Stimulated activated naive CD8-positive, alpha-beta T cell treated with anti-CD3 and anti-CD28 coated beads, Interleukin-15, Interleukin-2, amounts not matched to agents 100 U/mL and 50 U/mL, for 24 hours (primary cell): ENCODE results near the gene SULT1A2.
"Not testable (repeated sequence)": the region's sequence is repeated elsewhere in the genome, so short reads cannot be mapped to it uniquely, and the experiment has no call there.

Experiments
- ATAC-seq: fragments of 150-1000 bp; cut with Tn5 transposase; one replicate; pipeline ENCODE4 v1.10.0; 2021
- DNase-seq: peaks from one replicate; pipeline ENCODE4 v3.0.0; 2021

Gene SULT1A2

DNA sequence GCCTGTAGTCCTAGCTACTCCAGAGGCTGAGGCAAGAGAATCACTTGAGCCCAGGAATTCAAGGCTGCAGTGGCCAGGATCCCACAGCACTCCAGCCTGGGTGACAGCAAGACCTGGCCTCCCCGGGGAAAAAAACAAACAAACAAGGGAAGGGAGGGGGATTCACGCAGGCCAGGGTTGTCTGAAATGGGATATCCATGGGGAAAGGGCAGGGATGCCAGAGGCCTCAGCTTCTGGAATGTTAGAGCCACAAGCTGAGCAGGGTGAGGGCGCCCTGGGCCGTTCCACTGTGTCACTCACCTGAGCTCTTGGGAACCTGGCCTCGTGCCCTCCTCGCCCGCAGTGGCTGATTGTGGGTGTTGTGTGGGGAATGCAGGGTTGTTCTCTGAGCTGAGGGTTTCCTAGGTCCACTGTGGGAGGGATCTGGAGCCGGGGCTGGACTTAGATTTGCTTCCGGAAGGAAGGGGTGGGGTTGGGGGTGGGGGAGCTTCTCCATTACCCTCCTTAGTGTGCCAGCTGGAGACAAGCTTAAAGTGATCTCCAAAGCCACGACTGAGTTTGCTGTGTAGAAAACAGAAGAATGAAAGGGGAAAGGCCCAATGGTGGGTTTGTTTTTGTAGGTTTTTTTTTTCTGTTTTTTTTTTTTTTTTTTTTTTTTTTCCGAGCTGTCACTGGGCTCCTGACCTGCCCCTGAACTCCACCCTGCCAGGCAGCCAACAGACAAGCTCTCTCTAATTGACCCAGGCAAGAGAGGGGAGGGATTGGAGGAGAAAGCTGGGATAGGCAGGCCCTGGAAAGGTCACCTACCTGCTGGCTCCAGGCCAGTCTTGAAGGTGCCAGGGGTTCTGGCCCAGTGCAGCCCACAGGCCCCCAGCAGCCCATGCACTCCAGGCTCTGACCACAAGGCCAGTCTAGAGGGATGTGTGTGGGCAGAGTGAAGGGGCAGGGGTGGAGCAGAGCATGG, 13.1 kb upstream of the SULT1A2 start, which contains the start of gene SULT1A1:
Gene SULT1A1, minus strand, starts transcription at position 414 of the 964 bp plus-strand sequence. CDS start 1,189 bp downstream, outside the sequence.
- DNase-seq (no peak), ATAC-seq (no peak)

DNA sequence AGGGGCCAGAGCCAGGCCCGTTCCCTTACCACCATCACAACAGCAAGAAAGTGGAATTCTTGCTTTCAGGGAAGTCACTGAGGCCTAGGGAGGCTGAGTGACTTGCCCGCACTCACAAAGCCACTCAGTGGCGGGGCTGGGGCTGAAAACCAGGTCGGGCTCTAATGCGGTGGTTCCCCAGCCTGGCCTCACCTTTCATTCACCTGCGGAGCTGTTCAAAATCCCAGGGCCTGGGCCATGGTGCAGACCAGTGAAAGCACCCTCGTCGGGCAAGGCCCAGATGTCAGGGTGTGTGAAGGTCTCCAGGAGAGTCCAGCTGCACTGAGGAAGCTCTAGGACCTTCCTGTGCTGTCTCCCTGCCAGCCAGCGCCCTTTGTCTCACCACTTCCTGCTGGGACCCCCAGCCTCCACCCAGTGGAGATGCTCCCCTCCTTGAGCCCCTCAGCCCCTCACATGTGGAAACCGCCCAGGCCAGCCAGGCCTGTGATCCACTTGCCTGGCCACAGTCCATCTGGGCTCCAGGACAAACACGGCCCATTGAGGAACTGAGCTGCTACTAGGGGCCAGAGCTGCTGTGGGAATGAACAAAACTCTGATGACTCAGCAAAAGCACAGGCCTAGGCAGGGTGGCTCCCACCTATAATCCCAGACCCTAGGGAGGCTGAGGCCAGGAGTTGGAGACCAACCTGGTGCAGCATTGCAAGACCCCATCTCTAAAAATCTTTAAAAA, 12.2 kb upstream of the SULT1A2 start:
- not testable (repeated sequence) for DNase-seq, ATAC-seq

DNA sequence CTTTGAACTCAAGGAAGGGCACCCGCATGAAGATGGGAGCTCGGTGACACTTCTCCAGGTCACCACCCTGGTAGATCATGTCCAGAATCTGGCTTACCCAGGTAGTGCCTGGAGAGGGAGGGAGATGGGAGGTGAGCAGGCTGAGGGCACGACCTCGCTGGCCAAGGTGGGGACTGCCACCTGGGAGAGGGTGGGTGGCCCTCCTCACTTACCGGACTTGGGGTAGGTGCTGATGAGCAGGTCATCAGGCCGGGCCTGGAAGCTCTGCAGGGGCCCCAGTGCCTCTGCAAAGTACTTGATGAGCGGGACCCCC, 11.6 kb upstream of the SULT1A2 start:
- not testable (repeated sequence) for DNase-seq, ATAC-seq

DNA sequence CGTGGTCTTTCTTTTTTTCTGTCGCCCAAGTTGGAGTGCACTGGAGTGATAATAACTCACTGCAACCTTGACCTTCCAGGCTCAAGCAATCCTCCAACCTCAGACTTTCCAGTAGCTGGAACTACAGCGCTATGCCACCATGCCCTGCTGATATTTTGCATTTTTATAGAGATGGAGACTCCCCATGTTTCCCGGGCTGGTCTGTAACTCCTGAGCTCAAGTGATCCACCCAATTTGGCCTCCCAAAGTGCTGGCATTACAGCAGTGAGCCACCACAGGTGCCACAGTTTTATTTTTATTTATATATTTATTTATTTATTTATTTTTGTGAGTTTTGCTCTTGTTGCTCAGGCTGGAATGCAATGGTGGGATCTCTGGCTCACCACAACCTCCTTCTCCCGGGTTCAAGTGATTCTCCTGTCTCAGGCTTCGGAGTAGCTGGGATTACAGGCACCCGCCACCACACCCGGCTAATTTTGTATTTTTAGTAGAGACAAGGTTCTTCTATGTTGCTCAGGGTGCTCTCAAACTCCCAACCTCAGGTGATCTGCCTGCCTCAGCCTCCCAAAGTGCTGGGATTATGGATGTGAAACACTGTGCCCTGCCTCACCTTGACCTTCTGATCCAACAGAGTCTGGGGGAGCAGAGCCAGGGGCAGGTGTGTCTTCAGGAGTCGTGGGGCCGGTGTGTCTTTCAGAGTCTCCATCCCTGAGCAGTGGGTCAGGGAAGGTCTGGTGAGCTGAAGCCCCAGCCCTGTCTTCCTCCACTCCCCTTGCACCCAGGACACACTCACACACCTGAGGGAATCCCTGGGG, 11.0 kb upstream of the SULT1A2 start:
- not testable (repeated sequence) for ATAC-seq, DNase-seq

DNA sequence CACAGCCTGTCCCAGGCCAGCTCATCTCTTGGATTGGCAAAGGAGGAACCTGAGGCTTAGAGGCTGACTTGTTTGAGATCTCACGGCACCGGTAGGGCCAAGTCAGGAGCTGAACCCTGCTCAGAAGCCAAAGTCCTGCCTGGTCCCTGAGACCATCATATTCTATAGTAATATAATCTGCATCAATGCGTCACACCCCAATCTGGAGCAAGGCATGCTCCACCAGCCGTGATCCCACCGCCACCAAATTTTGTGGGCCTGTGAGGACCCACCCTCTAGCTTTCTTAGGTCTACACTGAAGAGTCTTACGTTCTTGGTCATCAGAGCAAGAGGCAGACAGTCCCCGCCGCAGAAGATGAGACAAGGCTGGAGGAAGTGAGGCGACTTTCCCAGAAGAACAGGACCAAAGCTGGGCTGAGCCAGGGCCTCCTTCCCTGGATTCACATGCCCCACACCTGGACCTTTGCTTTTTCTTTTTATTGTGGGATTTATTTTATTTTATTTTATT, 10.3 kb upstream of the SULT1A2 start:
- ATAC-seq (no peak), DNase-seq (no peak)

DNA sequence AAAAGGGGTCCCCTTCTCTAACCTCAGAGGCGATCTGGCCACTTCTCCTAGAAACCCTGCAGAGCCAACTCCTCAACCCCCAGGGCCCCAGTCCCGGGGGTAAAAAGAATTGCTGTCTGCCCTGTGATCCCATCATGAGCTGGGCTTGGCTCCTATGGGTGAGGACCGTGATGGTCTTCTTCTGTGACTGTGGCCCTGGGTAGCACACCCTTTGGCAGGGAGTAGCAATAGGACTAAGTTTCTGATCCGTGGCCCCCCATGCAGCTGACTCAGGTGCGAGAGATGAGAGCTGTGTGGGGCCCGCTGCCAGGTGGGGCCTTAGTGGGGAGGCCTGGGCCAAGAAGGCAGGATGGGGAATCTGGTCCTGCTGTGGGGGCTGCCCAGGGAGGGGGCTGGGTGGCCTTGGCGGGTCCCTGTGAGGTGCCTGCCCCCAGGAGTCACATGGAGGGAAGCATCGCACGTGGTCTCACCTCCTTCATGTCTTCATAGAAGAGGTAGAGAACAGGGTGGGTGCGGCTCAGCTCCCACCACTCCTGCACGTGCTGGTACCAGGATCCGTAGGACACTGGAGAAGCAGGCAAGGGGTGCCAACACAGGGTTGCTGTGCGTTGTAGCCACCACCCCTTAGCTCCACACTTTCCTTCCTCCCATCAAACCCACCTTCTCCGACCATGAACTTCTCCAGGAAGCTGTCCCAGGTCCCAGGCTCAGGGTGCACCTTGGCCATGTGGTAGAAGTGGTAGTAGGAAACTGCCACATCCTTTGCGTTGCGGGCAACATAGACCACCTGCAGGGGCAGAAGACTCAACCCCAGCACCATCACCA, 9.7 kb upstream of the SULT1A2 start:
- ATAC-seq (no peak), DNase-seq (no peak)

DNA sequence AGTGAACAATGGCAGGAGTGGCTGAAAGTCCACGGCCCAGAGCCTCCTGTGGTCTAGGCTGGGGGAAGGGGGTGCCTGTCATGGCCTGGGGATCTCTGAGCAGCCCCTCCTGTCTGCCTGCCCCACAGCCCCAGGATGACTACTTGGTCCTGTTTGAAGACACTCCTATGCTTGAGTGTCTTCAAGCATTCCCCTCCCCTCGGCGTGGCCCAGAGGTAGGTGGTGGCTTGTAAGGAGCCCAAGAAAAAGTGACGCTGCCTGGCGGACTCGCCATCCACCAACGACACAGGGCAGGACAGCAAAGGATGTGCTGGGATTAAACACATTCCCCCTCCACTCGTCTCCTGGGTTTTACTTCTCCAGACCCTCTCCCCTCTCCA, 7.3 kb upstream of the SULT1A2 start:
- ATAC-seq (no peak), DNase-seq (no peak)

DNA sequence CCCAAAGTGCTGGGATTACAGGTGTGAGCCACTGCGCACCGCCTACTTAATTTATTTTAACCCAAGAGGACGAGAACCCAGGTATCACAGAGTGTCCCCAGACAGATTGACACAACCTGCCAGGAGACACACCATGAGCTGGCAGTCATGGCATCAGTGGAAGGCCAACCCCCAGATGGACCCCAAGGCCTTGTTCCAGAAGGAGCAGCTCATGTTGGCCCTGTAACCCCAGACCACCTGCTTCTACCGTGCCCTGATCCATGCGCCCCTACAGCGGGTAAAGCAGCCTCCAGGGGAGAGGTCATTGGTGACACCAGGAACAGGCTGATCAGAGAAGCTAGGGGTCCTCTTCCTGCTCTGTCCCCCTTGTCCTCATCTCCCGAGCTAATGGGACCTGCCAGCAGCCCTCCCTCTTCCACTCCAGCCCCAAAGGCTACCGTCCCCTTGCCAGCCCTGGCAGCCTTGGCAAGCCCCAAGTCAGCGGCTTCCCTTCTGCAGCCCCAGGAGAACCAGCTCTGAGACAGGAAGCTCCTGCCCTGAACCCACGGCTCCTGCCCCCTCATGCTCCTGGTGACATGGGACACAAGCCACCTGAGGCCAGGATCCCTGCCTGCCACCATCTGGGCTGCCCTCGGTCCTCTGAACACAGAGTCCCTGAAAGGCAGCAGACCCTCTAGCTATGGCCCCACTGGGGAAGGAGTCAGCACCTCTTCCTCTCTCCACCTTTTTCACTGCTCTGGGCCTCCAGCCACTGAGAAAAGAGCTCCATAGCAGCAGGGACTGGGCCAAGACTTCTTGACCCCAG, 6.7 kb upstream of the SULT1A2 start:
- DNase-seq = no peak

DNA sequence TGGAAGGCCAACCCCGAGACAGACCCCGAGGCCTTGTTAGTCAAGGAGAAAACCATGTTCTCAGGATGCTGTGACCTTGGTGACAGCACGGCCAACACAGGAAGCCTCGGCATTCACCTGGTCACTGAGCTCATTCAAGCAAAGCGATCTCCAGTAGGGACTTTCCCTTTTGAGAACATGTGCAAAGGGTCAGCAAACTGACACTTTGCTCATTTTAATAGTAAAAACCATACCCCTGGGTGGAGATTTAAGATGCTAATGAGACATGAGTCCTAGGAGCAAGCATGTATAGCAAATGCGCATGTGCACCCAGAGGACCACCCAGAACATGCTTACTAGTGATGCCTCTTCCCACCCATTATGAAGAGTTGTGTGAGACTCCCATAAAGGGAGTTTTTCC, 5.7 kb upstream of the SULT1A2 start:
- ATAC-seq (no peak), DNase-seq (no peak)

More for the DNA sequence above, 6.7 kb upstream of the SULT1A2 start:
- no peak for ATAC-seq

DNA sequence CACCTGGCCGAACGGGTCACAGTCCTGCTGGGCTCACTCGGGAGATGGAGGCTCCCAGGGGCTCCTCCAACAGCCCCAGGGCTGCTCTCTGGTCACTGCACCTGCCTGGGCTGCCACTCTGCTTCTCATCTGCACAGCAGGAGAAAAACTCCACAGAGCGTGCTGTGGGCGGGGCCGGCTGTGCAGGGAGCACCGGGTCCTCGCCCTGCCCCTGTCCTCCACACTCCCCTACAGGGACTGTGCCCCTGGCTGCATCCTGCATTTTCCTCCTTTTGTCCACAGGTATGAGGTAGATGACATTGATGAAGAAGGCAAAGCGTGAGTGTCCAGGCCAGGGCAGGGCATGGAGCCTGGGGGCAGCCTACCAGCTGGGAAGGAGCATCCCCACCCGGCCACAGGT, 5.2 kb upstream of the SULT1A2 start:
- DNase-seq, ATAC-seq: not testable (repeated sequence)

DNA sequence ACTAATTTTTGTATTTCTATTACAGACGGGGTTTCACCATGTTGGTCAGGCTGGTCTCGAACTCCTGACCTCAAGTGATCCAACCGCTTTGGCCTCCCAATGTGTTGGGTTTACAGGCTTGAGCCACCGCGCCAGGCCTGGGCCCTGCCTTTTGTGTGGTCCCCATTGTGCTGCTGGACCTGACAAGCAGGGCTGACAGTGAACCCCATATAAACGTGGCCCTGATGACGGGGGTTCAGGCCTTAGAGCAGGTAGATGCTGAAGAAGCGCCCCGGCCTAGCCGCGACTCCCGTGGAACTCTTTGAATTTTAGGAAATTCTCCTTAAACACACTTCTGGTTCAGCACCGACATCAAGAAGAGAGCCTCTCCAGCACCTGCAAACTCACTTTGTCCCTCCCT, 4.7 kb upstream of the SULT1A2 start:
- not testable (repeated sequence) for DNase-seq, ATAC-seq

DNA sequence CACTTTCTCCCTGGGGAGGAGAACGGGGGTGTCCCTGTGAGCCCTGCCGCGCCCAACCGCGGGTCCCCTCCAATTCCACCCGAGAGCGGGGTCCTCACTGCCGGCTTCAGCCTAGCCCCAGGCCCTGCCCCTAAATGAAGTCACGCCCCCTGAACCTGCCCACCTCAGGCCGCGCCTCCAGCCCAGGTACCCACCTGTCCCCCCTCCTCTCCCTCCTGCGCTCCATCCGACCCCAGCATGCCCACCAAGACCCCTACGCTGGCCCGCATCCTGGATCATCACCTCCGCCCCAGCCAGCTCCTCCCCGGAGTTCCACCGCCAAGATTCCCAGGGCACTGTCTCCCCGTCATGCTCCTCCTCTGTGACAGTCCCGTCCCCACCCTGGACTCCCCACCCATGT, 4.1 kb upstream of the SULT1A2 start:
- not testable (repeated sequence) for ATAC-seq, DNase-seq

DNA sequence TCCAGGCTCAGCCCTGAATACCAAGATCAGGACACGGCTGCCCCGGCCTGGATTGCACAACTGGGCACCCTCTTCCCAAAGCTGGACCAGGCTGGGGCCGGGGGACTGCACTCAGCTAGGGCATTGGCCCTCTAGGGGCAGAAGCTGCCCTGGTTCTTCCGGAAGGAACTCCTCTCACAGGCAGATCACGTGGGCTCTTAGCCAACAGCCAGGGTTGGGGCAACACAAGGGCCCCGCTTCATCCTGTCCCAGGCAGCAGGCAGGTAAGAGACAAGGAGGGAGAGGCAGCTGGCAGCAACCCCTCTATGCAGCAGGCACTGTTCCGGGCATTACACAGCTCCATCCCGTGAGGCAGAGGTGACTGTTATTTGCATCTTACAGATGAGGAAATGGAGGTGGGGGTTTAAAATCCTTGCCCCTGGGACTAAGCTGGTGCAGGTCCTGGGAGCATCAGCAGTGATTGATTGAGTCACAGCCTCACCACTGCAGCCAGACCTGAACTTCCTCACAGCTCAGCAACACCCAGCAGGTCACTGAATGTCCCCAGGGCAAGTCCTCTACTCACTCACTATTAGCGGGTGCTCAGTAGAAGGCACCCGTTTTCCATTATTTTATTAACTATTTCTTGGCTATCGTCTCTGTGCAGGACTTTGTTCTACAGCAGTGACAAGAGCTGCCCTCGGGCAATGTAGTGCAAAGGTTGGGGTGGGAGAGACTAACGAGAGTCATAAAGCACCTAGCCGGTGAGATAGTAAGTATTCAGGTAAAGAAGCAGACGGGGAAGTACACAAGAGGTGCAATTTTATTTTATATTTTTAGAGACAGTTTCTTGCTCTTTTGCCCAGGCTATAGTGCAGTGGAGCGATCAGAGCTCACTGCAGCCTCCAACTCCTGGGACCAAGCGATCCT, 2.8 kb upstream of the SULT1A2 start:
- peak; percentile 70 for ATAC-seq
- not testable (repeated sequence) for DNase-seq

DNA sequence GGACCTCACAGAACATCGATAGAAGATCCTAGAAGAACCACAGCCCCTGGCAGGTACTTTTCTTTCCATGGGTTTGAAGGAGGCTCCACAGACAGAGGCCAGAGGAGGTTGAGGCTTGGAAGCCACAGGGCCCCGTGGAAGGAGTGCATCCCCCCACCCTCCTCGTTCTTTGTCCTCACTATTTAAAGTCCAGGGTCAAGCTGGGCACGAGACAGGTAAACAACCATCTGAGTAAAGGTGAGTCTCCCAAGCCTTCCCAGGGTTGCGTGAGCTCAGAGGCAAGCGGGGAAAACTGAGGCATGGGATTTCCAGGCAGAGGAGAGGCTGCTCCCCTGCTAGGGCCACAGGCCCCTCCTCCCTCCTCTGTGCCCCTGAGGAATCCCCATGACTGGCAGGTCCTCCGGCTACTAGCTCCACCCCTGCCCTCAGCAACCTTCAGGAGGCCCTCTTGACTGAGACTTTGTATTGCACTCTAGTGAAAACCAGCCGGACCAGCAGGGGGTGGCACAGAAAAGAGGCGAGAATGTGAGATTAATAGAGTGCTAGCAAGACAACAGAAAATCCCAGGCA, 927 bp upstream of the SULT1A2 start:
- ATAC-seq (no peak), DNase-seq (no peak)

DNA sequence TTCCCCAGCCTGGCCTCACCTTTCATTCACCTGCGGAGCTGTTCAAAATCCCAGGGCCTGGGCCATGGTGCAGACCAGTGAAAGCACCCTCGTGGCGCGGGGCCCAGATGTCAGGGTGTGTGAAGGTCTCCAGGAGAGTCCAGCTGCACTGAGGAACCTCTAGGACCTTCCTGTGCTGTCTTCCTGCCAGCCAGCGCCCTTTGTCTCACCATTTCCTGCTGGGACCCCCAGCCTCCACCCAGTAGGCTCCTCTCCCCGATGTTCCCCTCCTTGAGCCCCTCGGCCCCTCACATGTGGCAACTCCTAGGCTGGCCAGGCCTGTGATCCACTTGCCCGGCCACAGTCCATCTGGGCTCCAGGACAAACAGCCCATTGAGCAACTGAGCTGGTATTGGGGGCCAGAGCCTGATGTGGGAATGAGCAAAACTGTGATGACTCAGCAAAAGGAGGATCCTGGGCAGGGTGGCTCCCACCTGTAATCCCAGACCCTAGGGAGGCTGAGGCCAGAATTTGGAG, 677 bp downstream of the SULT1A2 start:
- ATAC-seq (no peak), DNase-seq (no peak)

DNA sequence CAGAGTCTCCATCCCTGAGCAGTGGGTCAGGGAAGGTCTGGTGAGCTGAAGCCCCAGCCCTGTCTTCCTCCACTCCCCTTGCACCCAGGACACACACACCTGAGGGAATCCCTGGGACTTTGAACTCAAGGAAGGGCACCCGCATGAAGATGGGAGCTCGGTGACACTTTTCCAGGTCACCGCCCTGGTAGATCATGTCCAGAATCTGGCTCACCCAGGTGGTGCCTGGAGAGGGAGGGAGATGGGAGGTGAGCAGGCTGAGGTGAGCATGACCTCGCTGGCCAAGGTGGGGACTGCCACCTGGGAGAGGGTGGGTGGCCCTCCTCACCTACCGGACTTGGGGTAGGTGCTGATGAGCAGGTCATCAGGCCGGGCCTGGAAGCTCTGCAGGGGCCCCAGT, 1.4 kb downstream of the SULT1A2 start:
- DNase-seq, ATAC-seq: not testable (repeated sequence)

DNA sequence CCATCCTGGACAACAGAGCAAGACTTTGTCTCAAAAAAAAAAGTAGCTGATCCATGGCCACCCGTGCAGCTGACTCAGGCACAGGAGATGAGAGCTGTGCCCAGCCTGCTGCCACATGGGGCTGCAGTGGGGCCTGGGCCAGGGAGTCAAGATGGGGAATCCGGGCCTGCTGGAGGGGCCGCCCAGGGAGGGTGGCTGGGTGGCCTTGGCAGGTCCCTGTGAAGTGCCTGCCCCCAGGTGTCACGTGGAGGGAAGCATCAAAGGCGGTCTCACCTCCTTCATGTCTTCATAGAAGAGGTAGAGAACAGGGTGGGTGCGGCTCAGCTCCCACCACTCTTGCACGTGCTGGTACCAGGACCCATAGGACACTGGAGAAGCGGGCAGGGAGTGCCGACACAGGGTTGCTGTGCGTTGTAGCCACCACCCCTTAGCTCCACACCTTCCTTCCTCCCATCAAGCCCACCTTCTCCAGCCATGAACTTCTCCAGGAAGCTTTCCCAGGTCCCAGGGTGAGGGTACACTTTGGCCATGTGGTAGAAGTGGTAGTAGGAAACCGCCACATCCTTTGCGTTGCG, 3.8 kb downstream of the SULT1A2 start:
- DNase-seq (no peak), ATAC-seq (no peak)

DNA sequence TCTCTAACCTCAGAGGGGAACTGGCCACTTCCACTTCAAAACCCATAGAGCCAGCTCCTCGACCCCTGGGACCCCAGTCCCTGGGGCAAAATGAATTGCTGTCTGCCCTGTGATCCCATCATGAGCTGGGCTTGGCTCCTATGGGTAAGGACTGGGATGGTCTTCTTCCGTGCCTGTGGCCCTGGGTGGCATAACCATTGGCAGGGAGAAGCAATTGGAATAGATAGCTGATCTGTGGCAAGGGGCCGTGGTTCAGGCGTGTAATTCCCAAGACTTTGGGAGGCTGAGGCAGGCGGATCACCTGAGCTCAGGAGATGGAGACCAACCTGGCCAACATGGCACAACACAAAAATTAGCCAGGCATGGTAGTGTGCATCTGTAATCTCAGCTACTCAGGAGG, 4.3 kb downstream of the SULT1A2 start:
- no peak for DNase-seq

More for the DNA sequence above, 4.3 kb downstream of the SULT1A2 start:
- ATAC-seq = no peak
